Mesodermal cell (in vitro differentiated cells): ENCODE data around the gene TMEM114. TPM values are rescaled to one million over a fixed set of nuclear protein-coding genes. Genes with fewer than 3 reads are reported as not detected.

ENCODE experiments used
- H3K27ac ChIP-seq: 2 replicates; pipeline ENCODE4 v1.7.0; 2013; ENCODE audit warnings: mild to moderate bottlenecking, low read depth, low read length, moderate library complexity; ENCODE audit not compliant: severe bottlenecking
- H3K36me3 ChIP-seq: 2 replicates; pipeline ENCODE4 v1.7.1; 2013; ENCODE audit warnings: mild to moderate bottlenecking, low read length, moderate library complexity; ENCODE audit not compliant: control insufficient read depth, insufficient read depth
- H3K4me1 ChIP-seq: one replicate; pipeline ENCODE4 v1.7.1; 2013; ENCODE audit warnings: mild to moderate bottlenecking, low read length; ENCODE audit not compliant: insufficient read depth, control insufficient read depth, poor library complexity, severe bottlenecking
- H3K4me3 ChIP-seq: 2 replicates; pipeline ENCODE4 v1.7.0; 2013; ENCODE audit warnings: low read length, control low read depth, mild to moderate bottlenecking; ENCODE audit not compliant: insufficient read depth, poor library complexity, severe bottlenecking; ENCODE audit errors: extremely low read depth
- H3K9me3 ChIP-seq: 2 replicates; pipeline ENCODE4 v1.7.1; 2013; ENCODE audit warnings: mild to moderate bottlenecking, low read length, moderate library complexity; ENCODE audit not compliant: control insufficient read depth
- WGBS, 2 experiments: methylation state at CpG; one replicate each; pipeline ENCODE4 v1.1.5; 2013; ENCODE audit warnings: missing lambda C conversion rate in 2 of 2; ENCODE audit not compliant: insufficient coverage in 2 of 2; 5-methylcytosine and 5-hydroxymethylcytosine counted together
- polyA plus RNA-seq, 2 experiments: library from polyadenylated mRNA; stranded (reverse); fragments of 50-300 nt; gene quantifications; one replicate each; pipeline ENCODE4 v1.2.3, GENCODE V29; 2013

Gene TMEM114
- polyA plus RNA-seq (2013, experiment 1 of 2) = not detected
- polyA plus RNA-seq (2013, experiment 2 of 2) = not detected

DNA sequence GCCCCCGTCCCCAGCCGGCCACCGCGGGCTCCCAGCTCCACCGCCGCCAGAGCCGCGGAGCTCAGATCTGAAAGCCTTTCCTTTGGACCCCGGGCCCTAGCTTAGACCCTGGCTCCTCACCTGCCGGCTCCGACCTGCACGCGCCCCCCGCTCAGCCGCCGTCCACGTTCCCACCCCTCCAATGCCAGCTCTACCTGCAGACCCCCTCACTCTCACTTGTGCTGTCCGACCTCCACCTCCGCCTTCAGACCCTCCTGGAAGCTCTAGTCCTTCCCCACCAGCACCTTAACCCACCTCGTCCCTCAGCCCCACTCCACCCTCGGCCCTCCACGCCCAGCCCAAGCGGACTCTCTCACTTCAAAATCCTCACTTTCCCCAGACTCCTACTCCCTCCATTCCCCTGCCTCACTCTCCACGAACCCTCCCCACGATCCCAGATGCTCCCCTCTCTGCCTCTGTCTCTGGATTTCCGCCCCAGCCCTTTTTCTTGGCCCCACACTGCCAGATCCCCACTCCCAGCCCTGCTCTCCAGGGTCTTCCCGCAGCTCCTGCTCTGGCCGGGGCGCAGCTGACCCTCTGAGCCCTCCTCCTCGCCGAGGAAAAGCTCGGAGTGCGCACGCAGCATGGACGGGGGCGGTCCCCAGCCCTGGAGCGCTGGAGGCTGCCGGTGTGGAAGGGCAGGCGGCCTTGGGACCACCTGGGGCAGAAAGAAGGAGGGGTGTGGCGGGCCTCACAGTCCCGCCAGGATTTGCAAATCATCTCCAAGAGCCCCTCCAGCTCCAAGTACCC lies at the start of gene TMEM114:
Gene TMEM114 (minus strand): TSS at position 612 of the 789 bp plus-strand sequence. CDS start 673 bp downstream, outside the sequence.
- H3K36me3 ChIP-seq = no peaks in the 10 kb centered on the region
- H3K4me1 ChIP-seq = no peaks in the 10 kb centered on the region
- WGBS, 2 experiments = 2 to 3% methylated on average over 27 to 37 of the region's 41 CpGs
- H3K4me3 ChIP-seq = no peak within 1 kb of the TSS
- H3K9me3 ChIP-seq = no peaks in the 10 kb centered on the region
- H3K27ac ChIP-seq = no peak within 1 kb of the TSS

DNA sequence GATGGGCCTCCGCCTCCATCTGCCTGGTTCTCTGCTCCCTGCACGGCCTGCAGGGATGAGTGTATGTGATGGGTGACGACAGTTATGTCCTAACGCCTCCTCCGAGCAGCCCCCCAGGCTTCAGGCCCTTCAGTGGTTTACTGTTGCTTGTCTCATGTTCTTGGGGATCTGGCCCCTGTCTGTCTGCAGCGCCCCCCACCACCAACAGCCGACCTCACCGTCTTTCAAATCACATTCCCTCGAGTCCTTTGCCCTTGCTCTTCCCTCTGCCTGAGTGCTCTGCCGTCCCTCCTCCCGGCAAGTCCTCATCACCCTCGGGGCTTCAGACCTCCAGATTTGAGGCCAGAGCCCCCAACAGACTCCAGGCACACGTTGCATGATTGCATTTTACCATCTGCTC lies 49.4 kb upstream of the TMEM114 start:
- H3K36me3 ChIP-seq = peaks cover 95% of the 10 kb centered on the region
- H3K4me3 ChIP-seq = no peak overlapping the region
- H3K4me1 ChIP-seq = no peaks in the 10 kb centered on the region
- no peaks in the 10 kb centered on the region for H3K9me3 ChIP-seq
- WGBS, 2 experiments = 86 to 92% methylated on average over 8 to 10 of the region's 13 CpGs
- no peak overlapping the region for H3K27ac ChIP-seq

DNA sequence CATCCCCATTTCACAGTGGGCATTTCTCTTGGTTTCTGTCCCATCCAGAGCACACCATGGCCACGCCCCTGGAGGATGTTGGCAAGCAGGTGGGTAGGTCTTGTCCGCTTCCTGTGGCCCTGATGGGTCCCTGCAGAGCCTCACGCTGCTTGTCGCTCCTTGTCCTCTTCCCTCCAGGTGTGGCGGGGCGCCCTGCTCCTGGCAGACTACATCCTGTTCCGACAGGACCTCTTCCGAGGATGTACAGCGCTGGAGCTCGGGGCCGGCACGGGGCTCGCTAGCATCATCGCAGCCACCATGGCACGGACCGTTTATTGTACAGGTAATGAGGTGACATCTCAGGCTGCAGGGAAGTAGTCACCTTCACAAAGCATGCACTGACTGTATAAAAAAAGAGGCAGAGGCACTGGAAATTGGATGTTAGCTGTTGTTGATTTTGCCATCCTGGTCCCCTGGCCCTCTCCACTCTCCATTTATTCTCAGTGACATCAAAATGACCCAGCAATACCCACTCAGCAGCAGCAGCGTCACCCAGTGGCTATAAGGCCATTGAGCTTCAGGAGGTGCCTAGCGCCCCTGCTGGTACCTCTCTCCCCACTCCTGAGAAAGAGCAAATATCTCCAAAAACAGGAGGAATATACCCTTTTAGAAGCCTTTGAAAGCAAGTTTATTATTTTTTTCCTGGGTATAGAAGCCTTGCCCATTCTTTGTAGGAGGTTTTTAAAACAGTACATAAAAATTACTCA lies 44.9 kb upstream of the TMEM114 start:
- H3K36me3 ChIP-seq = peaks cover 80% of the 10 kb centered on the region
- WGBS, 2 experiments = 77 to 81% methylated on average over 15 to 16 of the region's 18 CpGs
- H3K4me1 ChIP-seq = no peaks in the 10 kb centered on the region
- H3K27ac ChIP-seq = no peak overlapping the region
- H3K9me3 ChIP-seq = no peaks in the 10 kb centered on the region
- no peak overlapping the region for H3K4me3 ChIP-seq

DNA sequence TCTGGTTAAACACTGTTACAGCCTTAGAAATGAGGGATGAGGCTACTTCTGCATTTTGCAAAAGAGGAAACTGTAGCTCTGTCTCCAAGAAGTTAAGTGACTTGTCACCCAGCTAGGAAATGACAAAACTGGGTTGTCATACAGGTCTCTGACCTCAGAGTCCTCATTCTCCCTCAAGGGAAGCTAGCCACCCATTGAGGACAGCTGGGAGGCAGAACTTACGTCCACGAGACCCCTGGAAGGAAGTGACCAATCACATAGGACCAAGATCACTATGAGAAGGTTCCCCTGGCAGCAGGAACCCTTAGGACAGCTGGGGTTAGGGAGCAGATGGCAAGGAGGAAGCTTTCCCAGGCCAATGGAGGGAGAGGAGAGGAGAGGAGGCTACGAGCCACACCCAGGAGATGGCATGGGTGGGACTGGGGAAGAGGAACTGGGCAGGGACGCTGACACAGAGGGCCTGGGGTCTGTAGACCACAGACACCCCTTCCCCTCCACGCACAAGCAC lies 42.4 kb upstream of the TMEM114 start:
- Histone ChIP-seq H3K4me1 (no peaks in the 10 kb centered on the region), H3K4me3 (no peak overlapping the region), H3K36me3 (peaks cover 79% of the 10 kb centered on the region), H3K27ac (no peak overlapping the region), H3K9me3 (no peaks in the 10 kb centered on the region)
- 83 to 90% methylated on average over 3 to 5 of the region's 5 CpGs for WGBS, 2 experiments

DNA sequence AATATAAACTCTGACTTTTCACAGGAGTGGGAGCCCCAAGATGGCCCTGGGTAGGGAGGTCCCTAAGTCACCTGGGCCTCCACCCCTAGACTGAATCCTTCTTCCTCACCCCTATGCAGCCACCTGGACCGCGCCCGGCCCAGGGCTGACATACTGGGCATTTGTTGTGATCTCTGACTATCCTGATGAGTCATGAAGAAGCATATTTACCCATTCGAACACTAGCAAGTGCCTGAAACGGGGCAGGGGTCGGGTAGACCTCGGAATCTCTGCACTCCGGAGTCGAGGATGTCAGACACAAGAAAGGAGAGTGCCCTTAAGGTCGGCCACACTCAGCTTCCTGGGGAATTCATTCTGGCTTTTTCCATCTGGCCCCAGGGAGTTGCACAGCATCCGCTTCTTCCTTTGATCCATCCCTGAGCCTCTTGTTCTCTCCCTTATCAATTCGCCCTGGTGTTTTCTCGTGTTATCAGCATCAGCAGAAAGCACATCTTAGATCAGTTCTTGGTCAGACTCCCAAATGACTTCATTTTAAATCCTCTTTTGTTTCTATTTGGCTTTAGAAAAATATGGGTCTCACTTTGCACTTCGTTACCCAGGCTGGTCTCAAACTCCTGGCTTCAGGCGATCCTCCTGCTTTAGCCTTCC lies 41.6 kb upstream of the TMEM114 start:
- Histone ChIP-seq H3K27ac (no peak overlapping the region), H3K36me3 (peaks cover 77% of the 10 kb centered on the region), H3K4me1 (no peaks in the 10 kb centered on the region), H3K4me3 (no peak overlapping the region), H3K9me3 (no peaks in the 10 kb centered on the region)
- WGBS, 2 experiments = 71 to 74% methylated on average over 15 of the region's 15 CpGs

GRCh38 chr16:8631373-8631772 lies 41.1 kb upstream of the TMEM114 start:
- Histone ChIP-seq H3K36me3 (peaks cover 77% of the 10 kb centered on the region), H3K4me1 (no peaks in the 10 kb centered on the region), H3K4me3 (no peak overlapping the region), H3K9me3 (no peaks in the 10 kb centered on the region), H3K27ac (no peak overlapping the region)
- WGBS, 2 experiments = 93 to 98% methylated on average over 7 to 9 of the region's 9 CpGs

DNA sequence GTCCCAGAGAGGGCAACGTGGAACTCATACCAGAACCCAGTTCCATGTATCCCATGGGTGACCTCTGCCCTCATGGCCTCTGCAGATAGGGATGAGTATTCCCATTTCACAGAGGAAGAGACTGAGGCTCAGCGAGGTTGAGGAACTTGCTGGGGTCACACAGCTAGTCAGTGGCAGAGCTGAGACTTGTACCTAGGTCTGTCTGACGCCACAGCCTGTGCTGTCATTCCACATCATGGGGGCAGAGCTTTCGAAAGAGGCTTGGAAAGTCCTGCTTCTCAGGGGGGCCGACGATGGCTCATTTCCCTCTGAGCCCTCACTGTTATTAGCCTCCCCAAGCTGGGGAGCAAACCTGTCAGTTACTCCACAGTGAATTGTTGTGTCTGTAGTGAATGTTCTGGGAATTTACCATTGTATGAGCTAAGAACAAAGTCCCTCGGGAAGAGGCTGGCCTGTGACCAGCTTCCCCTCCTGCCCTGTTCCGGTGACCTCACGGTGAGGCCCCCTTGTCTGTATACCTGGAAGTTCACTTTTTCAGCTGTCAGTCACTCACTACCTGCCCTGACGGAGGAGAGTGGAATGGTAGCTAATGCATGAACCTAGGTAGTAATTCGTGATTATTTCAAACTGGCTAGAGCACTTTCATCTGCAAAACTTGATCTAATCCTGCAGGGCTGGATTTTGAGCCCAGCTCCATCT lies 40.1 kb upstream of the TMEM114 start:
- H3K27ac ChIP-seq = no peak overlapping the region
- no peaks in the 10 kb centered on the region for H3K9me3 ChIP-seq
- peaks cover 77% of the 10 kb centered on the region for H3K36me3 ChIP-seq
- H3K4me1 ChIP-seq = no peaks in the 10 kb centered on the region
- 95 to 97% methylated on average over 3 to 6 of the region's 11 CpGs for WGBS, 2 experiments
- no peak overlapping the region for H3K4me3 ChIP-seq

DNA sequence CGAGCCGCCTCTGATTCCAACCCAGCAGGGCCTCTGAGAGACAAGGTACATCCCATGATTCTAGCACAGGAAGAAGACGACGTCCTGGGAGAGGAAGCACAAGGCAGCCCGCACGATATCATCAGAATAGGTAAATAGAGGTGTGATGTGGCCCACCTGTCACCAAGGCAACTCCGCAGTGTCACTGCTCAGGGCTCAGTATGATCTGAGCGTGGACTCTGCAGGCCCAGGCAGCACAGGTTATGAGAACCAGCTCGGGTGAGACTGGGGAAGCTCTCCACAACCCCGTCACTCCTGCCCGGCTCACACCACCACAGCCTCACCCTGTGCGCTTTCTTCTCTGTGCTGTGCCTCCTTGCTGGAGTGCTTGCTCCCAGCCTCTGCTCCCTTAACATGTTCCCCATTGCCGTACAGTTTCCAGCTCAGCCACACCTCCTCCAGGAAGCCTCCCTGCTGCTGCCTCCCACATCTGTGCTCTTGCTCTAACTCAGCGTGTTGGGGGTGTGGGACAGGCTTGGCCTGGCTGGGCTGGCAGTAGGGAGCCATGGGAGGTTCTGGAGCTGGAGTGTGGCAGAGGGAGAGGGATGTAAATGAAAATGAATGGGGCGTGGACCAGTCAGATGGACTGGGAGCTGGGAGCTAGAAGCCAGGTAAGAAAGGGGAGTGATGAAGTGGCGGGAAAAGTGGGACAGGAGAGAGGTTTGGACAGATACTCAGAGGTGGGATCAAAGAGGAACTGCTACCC lies 38.8 kb upstream of the TMEM114 start:
- WGBS, 2 experiments = 93 to 95% methylated on average over 14 of the region's 16 CpGs
- H3K27ac ChIP-seq = no peak overlapping the region
- no peaks in the 10 kb centered on the region for H3K4me1 ChIP-seq
- H3K36me3 ChIP-seq = peaks cover 79% of the 10 kb centered on the region
- H3K4me3 ChIP-seq = no peak overlapping the region
- no peaks in the 10 kb centered on the region for H3K9me3 ChIP-seq

DNA sequence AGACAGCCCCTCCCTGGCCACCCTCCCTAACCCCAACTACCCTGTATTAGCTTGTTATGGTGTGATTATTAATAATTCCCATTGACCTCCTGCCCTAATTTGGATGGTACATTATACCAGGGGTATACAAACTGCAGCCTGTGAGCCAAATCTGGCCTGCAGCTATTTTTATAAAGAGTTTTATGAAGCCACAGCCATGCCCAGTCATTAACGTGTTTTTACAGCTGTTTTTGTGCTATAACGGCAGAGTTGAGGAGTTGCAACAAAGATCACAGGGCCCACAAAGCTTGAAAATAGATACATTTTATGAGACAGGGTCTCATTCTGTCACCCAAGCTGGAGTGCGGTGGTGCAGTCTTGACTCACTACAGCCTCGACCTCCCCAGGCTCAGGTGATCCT lies 37.1 kb upstream of the TMEM114 start:
- H3K27ac ChIP-seq = no peak overlapping the region
- H3K36me3 ChIP-seq = peaks cover 88% of the 10 kb centered on the region
- 81 to 84% methylated on average over 3 to 4 of the region's 4 CpGs for WGBS, 2 experiments
- H3K4me3 ChIP-seq = no peak overlapping the region
- no peaks in the 10 kb centered on the region for H3K9me3 ChIP-seq
- peaks cover 11% of the 10 kb centered on the region for H3K4me1 ChIP-seq
